SIG-M5 treated with dmso at 0.1 percent for 504 hours (cell line): ENCODE results near the gene CPED1.
"Not testable (repeated sequence)": the region's sequence is repeated elsewhere in the genome, so short reads cannot be mapped to it uniquely, and the experiment has no call there.

Experiments
- DNase-seq: peaks from one replicate; lab custom pipeline; 2025; ENCODE audit not compliant: unreplicated experiment; lab: John Stamatoyannopoulos, UW

The CPED1 gene

GRCh38 chr7:121303422-121304101 lies 315.1 kb downstream of the CPED1 start:
- no peak for DNase-seq

DNA sequence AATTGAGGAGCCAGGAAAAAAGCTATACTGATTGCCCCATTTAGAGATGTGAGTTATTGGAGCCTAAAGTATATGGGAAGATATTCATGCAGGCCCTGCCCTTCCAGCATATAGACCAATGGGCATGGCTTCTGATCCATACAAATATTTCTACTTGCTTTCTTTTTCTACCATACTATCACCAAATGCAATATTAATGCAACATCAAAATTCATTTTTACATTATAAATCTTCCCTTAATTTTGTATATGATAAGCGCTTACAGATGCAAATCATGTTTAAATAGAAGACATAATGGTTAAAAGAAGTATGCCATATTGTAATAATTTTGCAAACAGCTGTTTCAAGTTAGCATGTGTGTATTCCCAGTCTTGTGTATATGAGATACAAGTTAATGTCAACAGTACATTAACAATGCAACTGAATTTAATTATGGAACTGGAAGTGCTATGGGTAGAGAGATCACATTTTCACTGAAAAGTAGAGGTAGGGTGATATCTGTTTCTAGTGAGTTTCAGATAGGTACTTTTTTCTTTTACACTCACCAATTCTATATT lies 315.7 kb downstream of the CPED1 start:
- no peak for DNase-seq

DNA sequence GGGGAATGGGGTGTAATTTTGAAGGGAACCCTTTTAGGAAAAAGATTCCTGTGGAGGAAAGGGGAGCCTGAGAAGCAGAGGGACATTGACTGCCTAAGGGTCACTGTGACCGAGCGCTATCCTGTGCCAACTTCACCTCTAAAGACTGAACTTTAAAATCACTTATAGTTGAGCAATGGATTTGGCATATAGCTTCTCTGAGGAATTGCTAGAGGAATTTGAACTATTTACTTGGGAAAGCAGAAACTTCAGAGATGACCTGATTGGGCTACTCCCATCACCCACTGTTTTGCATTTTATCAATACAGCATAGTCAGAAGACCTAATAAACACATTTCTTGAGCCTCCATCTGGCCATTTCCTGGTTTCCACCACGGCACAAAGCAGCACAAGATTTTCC lies 316.6 kb downstream of the CPED1 start:
- no peak for DNase-seq

GRCh38 chr7:121306565-121306964 lies 318.1 kb downstream of the CPED1 start:
- no peak for DNase-seq

GRCh38 chr7:121307021-121307574 lies 318.6 kb downstream of the CPED1 start:
- no peak for DNase-seq

- DNase-seq = no peak
Observed at GRCh38 chr7:121313220-121313792, 324.8 kb downstream of the CPED1 start.

DNA sequence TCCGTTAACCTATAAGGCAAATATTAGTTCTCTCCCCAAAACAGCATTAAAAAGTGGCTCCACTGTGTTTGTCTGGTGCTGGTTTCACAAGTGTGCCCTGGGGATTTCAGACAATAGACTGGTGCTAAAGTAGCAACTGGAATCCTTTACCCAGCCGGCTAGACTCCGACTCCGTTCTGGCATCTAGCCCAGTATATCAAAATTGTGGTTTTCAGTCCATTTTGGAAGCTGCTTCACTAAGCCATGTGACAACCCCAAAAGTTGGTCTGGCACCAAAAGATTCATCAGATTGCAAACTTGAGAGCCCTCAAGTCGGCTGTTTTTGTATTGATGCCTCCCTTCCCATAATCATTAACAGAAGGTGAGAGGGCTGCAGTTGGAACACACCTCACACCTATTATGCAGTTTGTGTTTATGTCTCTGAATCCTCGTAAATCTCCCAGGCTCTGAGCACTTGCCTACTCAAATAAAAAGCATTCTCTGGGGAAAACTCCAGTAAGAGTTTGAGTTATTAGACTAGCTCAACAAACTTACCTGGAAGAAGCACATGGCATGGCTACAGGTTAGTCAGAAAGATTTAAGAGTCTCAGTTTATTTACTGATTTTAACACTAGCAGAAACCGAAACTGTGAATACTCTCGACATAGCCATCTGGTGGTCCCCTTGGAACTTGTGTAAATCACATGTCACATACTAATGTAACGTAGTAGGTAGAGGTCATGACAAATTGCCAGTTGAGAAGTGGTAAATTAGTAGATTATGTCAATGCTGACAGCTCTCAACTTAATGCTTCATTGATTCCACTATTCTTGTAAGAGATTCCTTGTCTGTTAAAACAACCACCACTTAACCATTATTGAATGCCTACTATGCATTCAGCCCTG lies 325.5 kb downstream of the CPED1 start:
- DNase-seq = no peak

GRCh38 chr7:121315170-121315569 lies 326.7 kb downstream of the CPED1 start:
- not testable (repeated sequence) for DNase-seq

DNA sequence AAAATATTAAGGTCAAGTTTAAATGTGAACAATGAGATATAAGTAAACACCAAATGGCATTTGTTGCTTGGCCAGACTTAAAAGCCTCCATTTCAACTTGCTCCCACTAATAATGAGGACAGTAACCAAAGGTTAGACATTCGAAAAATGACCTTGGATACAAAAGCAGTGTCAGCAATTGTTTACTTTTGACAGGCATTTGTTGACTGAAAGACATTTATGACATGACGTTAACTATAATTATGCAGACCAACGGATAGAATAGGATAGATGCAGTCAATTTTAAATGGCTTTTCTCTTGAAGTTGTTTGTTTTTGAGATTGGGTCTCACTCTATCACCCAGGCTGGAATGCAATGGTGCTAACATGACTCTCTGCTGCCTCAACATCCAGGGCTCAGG lies 333.9 kb downstream of the CPED1 start:
- DNase-seq = no peak

- no peak for DNase-seq
Observed at GRCh38 chr7:121323515-121324302, 335.2 kb downstream of the CPED1 start.

GRCh38 chr7:121327671-121328070 lies 339.2 kb downstream of the CPED1 start:
- no peak for DNase-seq

DNA sequence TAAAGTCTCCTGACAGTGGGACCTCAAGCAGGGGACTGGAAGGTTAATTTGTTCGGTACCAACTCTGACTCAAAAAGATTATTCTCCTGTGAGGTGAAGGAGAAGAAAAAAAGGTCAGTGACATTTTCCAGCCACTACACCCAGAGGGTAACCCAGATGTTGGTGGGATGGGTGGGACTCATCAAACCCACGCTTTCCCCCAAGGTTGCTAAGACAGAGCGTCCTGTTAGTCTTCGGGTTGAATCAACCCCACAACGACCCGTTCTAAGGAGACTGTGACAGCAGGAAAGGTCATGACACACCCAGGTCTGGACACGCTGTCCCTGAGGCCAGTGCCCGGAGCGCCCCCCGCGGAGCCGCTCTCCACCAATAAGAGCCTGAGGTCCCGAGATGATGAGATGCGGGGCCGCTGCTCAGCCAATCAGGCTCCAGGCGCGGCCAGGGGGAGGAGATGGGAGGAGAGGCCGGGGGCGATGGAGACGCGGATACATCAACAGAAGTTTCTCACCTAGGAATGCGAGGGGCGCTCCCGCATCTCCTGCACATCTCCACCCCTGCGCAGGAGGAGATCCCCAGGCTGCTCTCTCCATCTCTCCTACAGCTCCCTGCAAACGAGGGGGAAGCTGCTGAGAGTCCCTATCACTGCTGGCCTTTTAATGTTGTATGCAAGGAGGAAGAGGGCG lies 340.1 kb downstream of the CPED1 start, which contains the start of gene WNT16:
TSS of gene WNT16 (plus strand) at position 493 of the 683 bp plus-strand sequence. CDS start 293 bp downstream, outside the sequence.
- no peak for DNase-seq

- DNase-seq = no peak
Observed at GRCh38 chr7:121329191-121330052, 340.9 kb downstream of the CPED1 start.

DNA sequence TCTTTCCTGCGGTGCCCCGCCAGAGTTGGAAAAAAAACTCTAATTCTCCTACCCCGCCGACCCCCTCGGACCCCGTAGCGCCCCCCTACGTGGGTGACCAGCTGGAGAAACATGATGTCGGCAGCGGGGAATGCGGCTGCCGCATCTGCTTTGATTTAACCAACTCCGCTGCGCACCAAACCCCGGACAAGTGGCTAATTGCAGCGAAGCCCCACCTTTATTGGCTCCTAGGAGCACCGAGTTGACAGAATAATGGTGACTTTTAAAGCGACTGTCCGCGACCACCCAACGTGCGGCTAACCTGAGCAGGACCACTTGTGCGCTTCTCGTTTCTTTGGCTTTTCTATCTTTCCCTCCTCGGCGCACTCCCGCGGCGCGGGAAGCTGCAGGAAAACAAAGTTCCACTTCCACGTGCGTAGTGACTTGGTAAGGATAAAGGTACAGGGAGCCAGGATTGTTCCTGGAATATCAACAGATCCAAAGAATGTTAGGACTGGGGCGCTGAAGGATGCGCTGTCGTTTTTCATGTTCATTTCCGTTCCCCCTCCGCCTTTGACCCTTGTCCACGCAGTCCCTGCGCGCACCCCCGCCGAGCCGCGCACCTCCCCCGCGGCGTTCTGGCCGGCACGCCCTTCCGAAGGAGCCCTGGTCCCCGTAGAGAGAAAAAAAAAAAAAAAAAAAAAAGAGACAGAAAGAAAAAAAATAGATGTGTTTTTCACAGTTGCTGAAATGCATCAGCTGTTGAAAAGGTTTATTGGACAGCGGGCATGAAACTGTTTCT lies 341.7 kb downstream of the CPED1 start:
- DNase-seq = no peak

GRCh38 chr7:121331048-121331447 lies 342.5 kb downstream of the CPED1 start:
- no peak for DNase-seq

DNA sequence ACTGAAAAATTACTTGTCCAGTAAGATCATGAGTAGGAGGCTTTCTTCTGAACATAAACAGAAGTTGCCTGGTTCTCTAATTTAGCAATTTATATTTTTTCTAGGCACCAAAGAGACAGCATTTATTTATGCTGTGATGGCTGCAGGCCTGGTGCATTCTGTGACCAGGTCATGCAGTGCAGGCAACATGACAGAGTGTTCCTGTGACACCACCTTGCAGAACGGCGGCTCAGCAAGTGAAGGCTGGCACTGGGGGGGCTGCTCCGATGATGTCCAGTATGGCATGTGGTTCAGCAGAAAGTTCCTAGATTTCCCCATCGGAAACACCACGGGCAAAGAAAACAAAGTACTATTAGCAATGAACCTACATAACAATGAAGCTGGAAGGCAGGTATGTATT lies 343.1 kb downstream of the CPED1 start:
- DNase-seq = no peak

- no peak for DNase-seq
Observed at GRCh38 chr7:121334376-121334775, 345.9 kb downstream of the CPED1 start.
